Endodermal cell (in vitro differentiated cells): ENCODE measurements around the gene RBBP8. TPM values are rescaled to one million over a fixed set of nuclear protein-coding genes. Genes with fewer than 3 reads are reported as not detected.
A peak's percentile ranks its signal among the peaks of the same experiment; 100 is the strongest.

Experiments
- DNase-seq: peaks from one replicate; pipeline ENCODE4 v3.0.0-alpha.2; 2017
- H3K27ac ChIP-seq: 2 replicates; pipeline ENCODE4 v1.5.1; 2013; ENCODE audit warnings: mild to moderate bottlenecking, low read depth, low read length, moderate library complexity
- H3K27me3 ChIP-seq: 2 replicates; pipeline ENCODE4 v1.6.1; 2013; ENCODE audit warnings: mild to moderate bottlenecking, low read length, moderate library complexity; ENCODE audit not compliant: insufficient read depth, control insufficient read depth, poor library complexity, severe bottlenecking
- H3K36me3 ChIP-seq: 2 replicates; pipeline ENCODE4 v1.7.0; 2013; ENCODE audit warnings: mild to moderate bottlenecking, low read length, moderate library complexity; ENCODE audit not compliant: control insufficient read depth, insufficient read depth
- H3K4me1 ChIP-seq: one replicate; pipeline ENCODE4 v1.7.0; 2013; ENCODE audit warnings: low read length; ENCODE audit not compliant: control insufficient read depth, insufficient read depth
- H3K4me3 ChIP-seq: 2 replicates; pipeline ENCODE4 v1.5.1; 2013; ENCODE audit warnings: mild to moderate bottlenecking, low read length, moderate library complexity
- H3K9ac ChIP-seq: 2 replicates; pipeline ENCODE4 v1.6.1; 2013; ENCODE audit warnings: mild to moderate bottlenecking, low read length, moderate library complexity; ENCODE audit not compliant: poor library complexity, severe bottlenecking; ENCODE audit errors: extremely low read depth
- H3K9me3 ChIP-seq: 2 replicates; pipeline ENCODE4 v1.6.1; 2013; ENCODE audit warnings: mild to moderate bottlenecking, low read length, moderate library complexity; ENCODE audit not compliant: control insufficient read depth
- H3K27ac Mint-ChIP-seq: 2 replicates; pipeline ENCODE4 v1.8.0; 2020; ENCODE audit warnings: mixed read lengths
- H3K27me3 Mint-ChIP-seq: 2 replicates; pipeline ENCODE4 v1.8.0; 2021; ENCODE audit warnings: mild to moderate bottlenecking, mixed read lengths; ENCODE audit not compliant: insufficient read depth
- H3K36me3 Mint-ChIP-seq: 2 replicates; pipeline ENCODE4 v1.8.0; 2020; ENCODE audit warnings: low read depth, mixed read lengths
- H3K4me1 Mint-ChIP-seq: 2 replicates; pipeline ENCODE4 v1.8.0; 2020; ENCODE audit warnings: mixed read lengths
- H3K4me3 Mint-ChIP-seq: 2 replicates; pipeline ENCODE4 v1.8.0; 2020; ENCODE audit warnings: mild to moderate bottlenecking, moderate library complexity, mixed read lengths
- H3K9me3 Mint-ChIP-seq: 2 replicates; pipeline ENCODE4 v1.8.0; 2020; ENCODE audit warnings: mild to moderate bottlenecking, mixed read lengths
- CTCF ChIP-seq: fragments of 200-600 bp; sonication (generic); conservative IDR thresholded peaks from 2 replicates; pipeline ENCODE4 v1.5.0; 2021; ENCODE audit warnings: antibody characterized with exemption, mild to moderate bottlenecking
- whole genome bisulfite sequencing, 2 experiments: methylation state at CpG; one replicate each; pipeline versions ENCODE4 v1.1.5 to v1.1.7; 2013; ENCODE audit warnings: missing lambda C conversion rate in 2 of 2, mixed read lengths in 1 of 2; ENCODE audit not compliant: insufficient coverage in 1 of 2, insufficient read length in 1 of 2; 5-methylcytosine and 5-hydroxymethylcytosine counted together
- total RNA-seq, 2 donors: library from RNA; stranded (reverse); fragmentation: NEBNext Ultra II Directional in 1 of 2; extraction: Animal tissue kit (Norgen Biotek cat#: 25700) in 1 of 2; gene quantifications; 2 replicates in 1 of 2; 3 replicates in 1 of 2; pipeline ENCODE4 v1.2.1, GENCODE V29; 2021

Gene RBBP8
- total RNA-seq, 2 donors from 2014 or later: 44.3 to 55.5 TPM

GRCh38 chr18:22912149-22912548, 21.0 kb upstream of the RBBP8 start:
- Mint-ChIP-seq H3K36me3 (peaks cover 6% of the 10 kb centered on the region), H3K4me3 (no peak overlapping the region), H3K4me1 (peaks cover 26% of the 10 kb centered on the region), H3K27ac (no peak overlapping the region), H3K9me3 (peaks cover 3% of the 10 kb centered on the region), H3K27me3 (no peaks in the 10 kb centered on the region)
- Histone ChIP-seq H3K27me3 (no peaks in the 10 kb centered on the region), H3K27ac (no peak overlapping the region), H3K4me3 (no peak overlapping the region), H3K9me3 (no peaks in the 10 kb centered on the region), H3K4me1 (peaks cover 12% of the 10 kb centered on the region), H3K9ac (no peak overlapping the region), H3K36me3 (no peaks in the 10 kb centered on the region)
- 75% methylated on average over 1 of the region's 1 CpG; no CpG with 5 or more reads in 1 of the 2 experiments for WGBS, 2 experiments
- no peak for DNase-seq
- TF ChIP-seq CTCF: no peak

- peaks cover 12% of the 10 kb centered on the region for H3K4me1 ChIP-seq
- H3K4me1 Mint-ChIP-seq: peaks cover 26% of the 10 kb centered on the region
- H3K27ac Mint-ChIP-seq: no peak overlapping the region
- H3K27me3 ChIP-seq: no peaks in the 10 kb centered on the region
- H3K4me3 Mint-ChIP-seq: no peak overlapping the region
- no peaks in the 10 kb centered on the region for H3K27me3 Mint-ChIP-seq
- TF ChIP-seq CTCF: no peak
- H3K4me3 ChIP-seq: no peak overlapping the region
- no peak overlapping the region for H3K9ac ChIP-seq
- peaks cover 6% of the 10 kb centered on the region for H3K36me3 Mint-ChIP-seq
- no peak for DNase-seq
- peaks cover 3% of the 10 kb centered on the region for H3K9me3 Mint-ChIP-seq
- WGBS, 2 experiments: 97 to 100% methylated on average over 1 of the region's 1 CpG
- H3K27ac ChIP-seq: no peak overlapping the region
- H3K36me3 ChIP-seq: no peaks in the 10 kb centered on the region
- H3K9me3 ChIP-seq: no peaks in the 10 kb centered on the region
Measured at GRCh38 chr18:22912835-22913234, 20.3 kb upstream of the RBBP8 start.

GRCh38 chr18:22913861-22914260, 19.3 kb upstream of the RBBP8 start:
- peaks cover 3% of the 10 kb centered on the region for H3K9me3 Mint-ChIP-seq
- peaks cover 26% of the 10 kb centered on the region for H3K4me1 Mint-ChIP-seq
- H3K4me3 Mint-ChIP-seq: no peak overlapping the region
- H3K9me3 ChIP-seq: no peaks in the 10 kb centered on the region
- no peak overlapping the region for H3K9ac ChIP-seq
- H3K27ac ChIP-seq: no peak overlapping the region
- no peak for TF ChIP-seq CTCF
- H3K27me3 Mint-ChIP-seq: no peaks in the 10 kb centered on the region
- peak overlapping the region; percentile 27 for H3K27ac Mint-ChIP-seq
- DNase-seq: peak; percentile 69
- WGBS, 2 experiments: 77 to 90% methylated on average over 3 of the region's 3 CpGs
- no peak overlapping the region for H3K4me3 ChIP-seq
- peaks cover 6% of the 10 kb centered on the region for H3K36me3 Mint-ChIP-seq
- peaks cover 12% of the 10 kb centered on the region for H3K4me1 ChIP-seq
- H3K36me3 ChIP-seq: no peaks in the 10 kb centered on the region
- no peaks in the 10 kb centered on the region for H3K27me3 ChIP-seq
